Sigmoid colon (tissue), 4 donors: ENCODE measurements around the gene RGS7.

Experiments used
- EP300 ChIP-seq, 4 donors: sonication (generic); formaldehyde crosslinking; IDR thresholded peaks; one replicate each; pipeline ENCODE4 v1.6.1; 2017; ENCODE audit warnings: antibody characterized with exemption in 4 of 4
- TF ChIP-seq, protein P1 (sequence below), 4 experiments: fragments of 450-650 bp in 3 of 4; fragments of 200-600 bp in 1 of 4; IDR thresholded peaks; one replicate each; pipeline ENCODE4 v1.5.1; 2016 to 2019; ENCODE audit warnings: antibody characterized with exemption in 4 of 4, mild to moderate bottlenecking in 3 of 4, moderate library complexity in 2 of 4

DNA sequence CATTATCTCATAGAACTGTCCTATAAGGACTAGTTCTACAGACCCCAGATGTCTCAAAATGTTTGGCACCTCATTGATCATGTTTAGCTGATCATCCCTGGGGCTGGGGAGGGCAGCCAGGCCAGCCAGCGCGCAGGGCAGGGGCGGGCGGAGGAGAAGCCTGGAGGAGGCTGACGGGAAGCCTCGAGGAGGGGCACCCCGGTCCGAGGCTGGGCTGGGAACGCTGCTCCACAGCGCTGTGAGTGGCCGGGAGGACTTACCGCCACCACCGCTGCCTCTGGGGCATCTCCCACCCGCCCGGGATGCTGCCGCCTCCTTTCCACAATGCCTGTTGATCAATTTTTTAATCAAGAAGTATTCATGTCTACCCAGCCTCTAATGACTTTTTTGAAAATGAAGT lies 585.6 kb downstream of the RGS7 start:
- TF ChIP-seq, protein P1, sequence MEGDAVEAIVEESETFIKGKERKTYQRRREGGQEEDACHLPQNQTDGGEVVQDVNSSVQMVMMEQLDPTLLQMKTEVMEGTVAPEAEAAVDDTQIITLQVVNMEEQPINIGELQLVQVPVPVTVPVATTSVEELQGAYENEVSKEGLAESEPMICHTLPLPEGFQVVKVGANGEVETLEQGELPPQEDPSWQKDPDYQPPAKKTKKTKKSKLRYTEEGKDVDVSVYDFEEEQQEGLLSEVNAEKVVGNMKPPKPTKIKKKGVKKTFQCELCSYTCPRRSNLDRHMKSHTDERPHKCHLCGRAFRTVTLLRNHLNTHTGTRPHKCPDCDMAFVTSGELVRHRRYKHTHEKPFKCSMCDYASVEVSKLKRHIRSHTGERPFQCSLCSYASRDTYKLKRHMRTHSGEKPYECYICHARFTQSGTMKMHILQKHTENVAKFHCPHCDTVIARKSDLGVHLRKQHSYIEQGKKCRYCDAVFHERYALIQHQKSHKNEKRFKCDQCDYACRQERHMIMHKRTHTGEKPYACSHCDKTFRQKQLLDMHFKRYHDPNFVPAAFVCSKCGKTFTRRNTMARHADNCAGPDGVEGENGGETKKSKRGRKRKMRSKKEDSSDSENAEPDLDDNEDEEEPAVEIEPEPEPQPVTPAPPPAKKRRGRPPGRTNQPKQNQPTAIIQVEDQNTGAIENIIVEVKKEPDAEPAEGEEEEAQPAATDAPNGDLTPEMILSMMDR (IDR thresholded peaks at IDR 0.05), result no peak
- no peak for TF ChIP-seq EP300 (IDR thresholded peaks at IDR 0.05)
